Esophagus mucosa (tissue), 1 donor: ENCODE data around the gene ADRA2B. TPM values are rescaled to one million over a fixed set of nuclear protein-coding genes. Genes with fewer than 3 reads are reported as not detected.
A peak's percentile ranks its signal among the peaks of the same experiment; 100 is the strongest.

Experiments
- ATAC-seq: fragments of 200-7000 bp; cut with Tn5 transposase; one replicate; pipeline ENCODE4 v1.9.1; 2020
- total RNA-seq: library from RNA; stranded (reverse); gene quantifications from one replicate; pipeline ENCODE4 v1.2.4, GENCODE V29; 2023
- donor health status: DM: yes; HTN: yes; CAD: no.

ADRA2B gene
- total RNA-seq, 1 donor from 2014 or later, result not detected

DNA sequence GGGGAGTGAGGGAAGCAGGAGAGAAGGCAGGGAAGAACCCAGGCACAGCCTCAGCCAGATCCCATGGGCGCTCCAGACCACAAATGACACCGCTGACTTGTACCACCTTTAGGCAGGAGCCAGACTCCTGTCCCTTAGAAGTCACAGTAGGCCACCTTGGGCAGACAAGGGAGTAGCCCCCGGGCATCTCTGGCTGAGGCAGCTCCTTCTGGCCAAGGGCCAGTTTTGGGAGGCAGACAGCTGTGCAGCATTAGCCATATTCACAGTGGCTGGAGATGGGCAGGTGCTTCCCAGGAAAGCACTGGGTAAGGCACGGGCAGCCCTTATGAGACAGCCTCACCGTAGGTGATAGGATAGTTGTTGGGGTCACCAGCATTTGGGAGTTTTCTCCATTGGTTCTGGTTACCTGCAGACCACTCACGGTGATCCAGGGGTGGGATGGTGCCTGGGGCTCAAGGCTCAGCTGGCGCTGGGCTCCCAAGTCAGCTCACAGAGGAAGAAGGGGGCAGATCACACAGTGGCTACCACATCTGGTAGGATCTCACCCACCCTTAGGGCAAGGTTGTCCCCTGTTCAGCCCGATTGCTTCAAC, 19.9 kb upstream of the ADRA2B start:
- no peak for ATAC-seq

DNA sequence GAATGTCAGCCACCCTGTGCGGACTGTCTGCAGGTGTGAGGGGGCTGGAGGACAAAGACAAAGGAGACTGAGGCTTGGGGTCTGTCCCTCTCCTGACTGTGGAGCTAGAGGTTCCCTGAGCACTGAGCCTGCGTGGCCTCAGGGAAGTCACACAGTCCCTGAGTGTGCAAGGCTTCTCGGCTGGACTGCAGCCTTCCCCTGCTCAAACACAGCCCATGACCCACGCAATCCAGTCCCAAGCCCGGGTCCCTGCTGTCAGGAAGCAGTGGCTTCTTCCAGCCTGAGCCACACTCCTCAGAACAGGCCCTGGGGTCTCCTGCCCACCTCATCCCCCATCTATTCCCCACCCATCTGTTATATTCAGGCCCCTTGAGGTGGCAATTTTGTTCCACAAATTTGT, 19.2 kb upstream of the ADRA2B start:
- no peak for ATAC-seq

GRCh38 chr2:96135171-96135570, 18.8 kb upstream of the ADRA2B start:
- no peak for ATAC-seq

DNA sequence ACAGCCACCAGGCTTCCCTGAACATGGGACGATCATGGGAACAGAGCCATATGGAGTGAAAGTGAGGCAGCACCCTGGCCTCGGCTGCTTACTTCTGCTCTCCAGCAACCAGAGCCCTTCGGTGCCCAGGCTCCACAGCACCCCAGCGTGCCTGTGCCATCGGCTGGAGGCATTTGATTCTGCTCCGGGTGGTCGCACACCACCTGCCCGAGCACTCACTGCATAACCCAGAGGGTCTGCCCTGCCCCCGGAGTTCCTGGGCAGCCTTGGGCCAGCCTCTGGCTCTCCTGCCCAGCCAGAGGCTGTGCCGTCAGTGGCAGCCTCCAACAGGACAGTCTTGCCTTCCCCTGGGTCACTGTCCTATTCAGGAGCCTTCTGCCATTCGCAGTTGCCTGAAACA, 18.1 kb upstream of the ADRA2B start:
- ATAC-seq, result no peak

DNA sequence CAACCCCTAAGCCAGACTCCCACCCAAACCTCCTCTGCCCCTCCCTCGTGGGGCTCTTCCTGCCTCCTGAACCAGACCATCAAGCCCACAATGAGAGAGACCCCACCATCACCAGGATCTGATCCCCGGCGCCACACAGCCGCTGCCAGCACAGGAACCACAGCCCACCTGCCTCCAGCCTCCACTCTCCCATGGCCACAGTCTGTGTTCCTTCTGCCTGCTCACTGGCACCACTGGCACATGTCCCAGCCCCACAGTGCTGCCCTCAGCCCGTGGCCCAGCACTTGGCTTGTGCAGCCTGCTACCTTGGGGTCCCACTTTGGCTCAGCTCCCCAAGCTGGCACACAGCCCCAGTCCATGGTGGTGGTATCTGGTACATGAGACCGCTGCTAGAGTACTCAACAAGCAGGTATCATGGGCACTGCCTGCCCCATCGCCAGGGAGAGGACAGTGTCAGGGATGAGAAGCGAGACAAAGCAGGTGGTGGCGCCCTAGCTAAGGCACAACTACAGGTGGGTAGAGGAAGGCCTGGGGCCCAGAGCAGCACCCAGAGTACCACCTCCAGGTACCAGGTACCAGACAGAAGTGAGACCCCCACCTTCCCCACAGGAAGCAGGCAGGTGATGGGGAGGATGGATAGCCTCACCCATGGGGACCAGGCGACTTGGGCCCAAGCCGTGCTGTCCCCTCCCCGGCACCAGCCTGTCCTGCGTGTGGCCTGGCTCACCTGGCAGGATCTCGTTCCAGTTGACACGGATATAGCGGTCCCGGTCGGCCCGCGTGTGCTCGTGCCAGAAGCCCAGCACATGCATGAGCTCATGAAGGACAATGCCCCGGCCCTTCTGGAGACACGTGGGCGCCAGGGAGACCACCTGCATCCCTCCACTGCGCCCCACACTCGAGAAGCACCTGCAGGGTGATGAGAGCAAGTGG, 15.7 kb upstream of the ADRA2B start:
- ATAC-seq, result no peak

- no peak for ATAC-seq
Measured at GRCh38 chr2:96131152-96131812, 14.9 kb upstream of the ADRA2B start.

DNA sequence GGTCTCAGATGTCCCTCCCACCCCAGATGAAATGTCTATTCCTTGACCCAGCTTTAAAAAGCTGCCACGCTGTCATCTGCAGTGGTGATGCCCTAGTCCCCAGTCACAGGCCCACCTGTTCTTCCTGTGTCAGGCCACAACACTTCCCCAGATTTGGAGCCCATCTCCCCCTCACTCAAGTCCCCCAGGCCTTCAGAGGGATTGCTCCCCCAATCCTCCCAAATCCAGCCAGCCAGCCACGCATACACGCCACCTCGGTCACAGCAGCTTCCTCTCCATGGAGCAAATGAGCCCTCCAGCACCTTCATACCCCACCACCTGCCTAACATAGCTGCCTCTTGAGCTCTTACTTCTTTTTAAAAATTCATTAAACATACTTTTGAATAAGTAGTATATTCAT, 14.1 kb upstream of the ADRA2B start:
- no peak for ATAC-seq

DNA sequence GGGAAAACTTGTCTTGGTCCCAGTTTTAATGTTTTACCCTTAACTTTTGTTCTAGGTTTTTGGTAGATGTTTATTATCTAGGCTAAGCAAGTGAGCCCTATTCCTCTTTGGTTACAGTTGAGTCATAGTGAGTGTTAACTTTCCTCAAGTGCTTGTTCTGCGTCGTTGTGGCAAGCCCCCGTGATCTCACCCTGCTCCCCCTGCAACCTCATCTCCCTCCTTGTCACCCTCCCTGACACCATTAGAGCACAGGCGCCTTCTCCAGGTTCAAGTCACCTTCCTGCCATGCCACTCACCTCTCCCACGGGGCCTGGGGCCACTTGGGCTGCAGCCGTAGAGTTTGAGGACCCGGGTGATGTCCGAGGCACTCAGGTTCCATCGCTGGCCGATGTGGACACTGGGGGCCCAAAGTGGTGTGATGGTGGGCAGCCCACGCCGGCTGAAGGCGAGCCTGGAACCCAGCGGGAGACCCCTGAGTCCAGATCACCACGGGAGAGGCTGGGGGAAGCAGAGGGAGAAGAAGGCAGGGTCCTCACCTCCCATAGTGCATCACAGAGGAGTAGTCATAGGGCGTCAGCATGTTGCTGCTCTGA, 13.3 kb upstream of the ADRA2B start:
- ATAC-seq, result no peak

DNA sequence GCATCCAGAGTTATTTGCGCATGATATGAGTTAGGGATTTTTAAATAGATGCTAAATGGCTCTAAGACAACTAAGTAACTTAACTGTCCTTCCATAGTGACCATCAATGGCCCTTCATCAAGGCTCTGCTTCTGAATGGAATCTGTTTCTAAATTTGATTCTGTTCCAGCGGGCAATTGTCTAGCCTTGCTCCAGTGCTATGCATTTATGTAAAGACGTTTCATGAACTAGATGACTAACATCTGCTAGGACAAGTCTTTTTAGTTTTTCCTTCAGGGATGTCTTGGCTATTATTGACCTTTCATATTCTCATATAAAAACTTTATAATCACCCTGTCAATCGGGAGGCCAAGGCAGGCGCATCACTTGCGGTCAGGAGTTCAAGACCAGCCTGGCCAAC, 12.1 kb upstream of the ADRA2B start:
- ATAC-seq, result no peak

DNA sequence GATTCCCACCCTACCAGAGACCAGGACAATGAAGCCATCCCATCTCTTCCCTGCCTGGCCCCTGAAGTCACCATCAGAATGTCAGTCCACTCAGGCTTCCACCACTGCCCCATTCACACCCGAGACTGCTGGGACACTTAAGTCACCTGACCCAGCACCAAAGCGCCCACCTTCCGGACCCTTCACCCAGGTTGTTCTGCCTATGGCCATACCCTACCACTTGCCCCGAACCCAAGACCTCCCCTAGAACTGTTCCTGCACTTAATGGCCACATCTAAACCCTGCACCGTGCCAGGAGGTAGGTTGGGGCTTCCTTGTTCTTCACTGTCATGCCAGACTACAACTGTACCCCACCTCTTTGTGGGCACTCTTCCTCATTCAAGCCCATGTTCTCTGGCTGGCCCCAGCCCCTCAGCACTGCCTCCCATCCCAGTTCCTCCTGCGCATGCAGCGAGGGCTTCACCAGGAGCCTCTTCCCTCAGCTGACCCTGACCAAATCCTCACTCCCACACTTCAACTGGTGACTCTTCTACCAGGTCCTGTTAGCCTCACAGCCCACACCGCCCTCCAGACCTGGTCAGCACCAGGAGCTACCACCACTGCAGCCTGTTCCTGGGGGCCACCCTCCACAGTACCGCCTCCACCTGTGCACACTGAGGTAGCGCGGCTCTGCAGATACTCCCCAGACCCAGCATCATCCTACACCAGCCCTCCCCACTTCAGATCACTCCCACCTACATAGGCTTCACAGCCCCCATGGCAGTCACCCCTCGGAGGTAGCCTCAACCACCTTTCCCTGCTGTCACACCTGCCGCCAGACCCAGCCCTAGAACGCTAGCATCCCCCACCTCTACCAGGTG, 8.3 kb upstream of the ADRA2B start:
- no peak for ATAC-seq

- ATAC-seq, result no peak
Measured at GRCh38 chr2:96123936-96124335, 7.6 kb upstream of the ADRA2B start.

DNA sequence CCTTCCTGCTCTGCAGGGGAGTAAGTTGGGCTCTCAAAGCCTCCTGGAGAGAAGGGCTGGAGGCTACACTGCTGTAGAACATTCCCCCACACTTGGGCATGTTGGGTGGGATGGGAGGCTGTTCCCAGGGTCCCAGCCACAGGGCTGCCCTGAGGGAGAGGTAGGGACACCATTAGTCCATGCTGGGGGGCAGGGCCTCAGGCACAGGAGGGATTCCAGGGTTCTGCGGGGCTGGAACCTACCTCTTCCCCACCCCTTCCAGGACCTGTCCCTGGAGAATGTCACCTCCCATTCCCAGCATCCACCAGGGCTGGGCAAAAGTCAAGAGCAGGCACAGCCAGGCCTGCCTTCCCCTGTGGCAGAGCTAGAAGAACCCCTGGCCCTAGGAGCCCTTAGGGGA, 6.9 kb upstream of the ADRA2B start:
- ATAC-seq, result no peak

DNA sequence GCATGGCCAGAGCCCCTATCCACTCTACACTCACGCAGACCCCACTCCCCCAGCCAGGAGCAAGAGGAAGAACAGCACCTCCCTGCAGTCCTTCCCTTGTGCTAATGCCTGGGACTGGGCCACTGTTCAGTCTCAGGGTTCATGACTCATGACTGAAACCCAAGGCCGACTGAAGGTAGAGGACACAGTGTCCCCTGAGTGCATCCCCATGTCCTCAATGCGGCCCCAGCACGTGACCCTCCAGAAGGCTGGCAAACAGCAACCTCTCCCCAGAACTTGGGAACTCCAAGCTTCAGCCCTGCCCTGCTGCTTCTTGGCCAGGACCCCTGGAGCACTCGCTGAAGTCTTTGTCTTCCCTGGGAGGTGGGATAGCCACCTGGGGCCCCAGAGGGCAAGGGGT, 6.0 kb upstream of the ADRA2B start:
- ATAC-seq, result no peak

- no peak for ATAC-seq
Measured at GRCh38 chr2:96121414-96121813, 5.0 kb upstream of the ADRA2B start.

GRCh38 chr2:96120991-96121390, 4.6 kb upstream of the ADRA2B start:
- no peak for ATAC-seq

DNA sequence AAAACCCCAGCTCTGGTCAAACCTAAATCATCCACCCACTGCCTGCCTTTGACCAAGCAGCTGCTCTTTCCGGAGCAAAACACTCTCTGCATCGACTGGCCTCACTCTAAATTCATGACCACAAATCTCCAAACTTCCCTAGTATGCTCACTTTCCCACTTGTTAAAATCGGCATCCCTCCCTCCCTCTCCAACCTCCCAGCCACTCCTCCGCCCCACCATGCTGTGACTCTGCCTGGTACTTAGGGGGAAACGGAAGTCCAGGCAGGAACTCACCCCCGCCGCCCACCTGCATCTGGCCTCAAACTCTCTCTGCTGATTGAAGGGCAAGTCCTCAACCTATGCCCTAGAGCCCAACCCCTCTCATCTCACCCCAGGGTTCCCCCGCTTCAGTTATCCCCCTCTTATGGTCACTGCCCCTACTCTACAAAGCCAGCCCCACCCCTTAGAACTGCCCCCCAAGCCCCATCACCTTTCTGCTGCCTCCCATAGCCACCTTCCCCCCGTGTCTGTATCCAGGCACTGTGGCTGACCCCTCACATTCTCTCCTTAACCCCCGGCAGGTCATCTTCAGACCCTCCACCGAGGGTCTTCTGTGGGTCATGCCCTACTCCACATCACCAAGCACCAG, 3.8 kb upstream of the ADRA2B start:
- no peak for ATAC-seq

DNA sequence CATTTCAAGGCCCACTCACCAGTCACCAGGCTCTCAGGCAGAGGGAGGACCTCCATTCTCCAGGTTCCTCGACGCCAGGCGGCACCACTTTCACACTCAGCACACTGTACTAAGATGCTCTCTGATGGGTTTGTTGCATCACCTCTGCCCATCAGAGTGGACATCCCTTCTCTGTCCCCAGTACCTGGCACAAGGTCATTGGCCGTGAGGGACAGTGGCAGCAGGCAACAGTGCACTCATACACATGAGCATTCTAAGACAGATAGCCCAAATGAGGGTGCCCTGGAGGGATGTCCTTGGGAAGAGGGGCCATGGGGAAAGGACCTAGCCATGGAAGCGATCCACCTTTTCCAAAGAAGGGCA, 3.0 kb upstream of the ADRA2B start:
- ATAC-seq, result no peak

- ATAC-seq, result no peak
Measured at GRCh38 chr2:96118698-96119388, 2.5 kb upstream of the ADRA2B start.

- ATAC-seq, result peak; percentile 45
Measured at GRCh38 chr2:96117701-96118588, 1.6 kb upstream of the ADRA2B start.

- ATAC-seq, result peak; percentile 81
Measured at GRCh38 chr2:96116879-96117533, 635 bp upstream of the ADRA2B start.
